Endothelial cell of umbilical vein (primary cell): ENCODE measurements around the gene KCNA2. TPM values are rescaled to one million over a fixed set of nuclear protein-coding genes. Genes with fewer than 3 reads are reported as not detected.

Experiments used
- BruUV-seq: library from RNA; stranded (reverse); fragments of 400-500 nt; replicated peaks from 2 replicates; lab custom pipeline; 2021; lab: Mats Ljungman, UMichigan
- CTCF ChIA-PET: fragments of 300-600, 350-600 bp; sonication (Branson Sonifier 250); formaldehyde crosslinking; loops from one replicate; lab custom pipeline; 2021; ENCODE audit warnings: antibody characterized with exemption, inconsistent platforms; lab: Charles Lee
- POLR2A ChIA-PET: fragments of 300-600, 350-600 bp; sonication (Branson Sonifier 250); formaldehyde crosslinking; loops from one replicate; lab custom pipeline; 2021; ENCODE audit warnings: antibody characterized with exemption, inconsistent platforms; lab: Charles Lee
- DNase-seq: peaks from one replicate; pipeline ENCODE4 v3.0.0-alpha.2; 2011; ENCODE audit warnings: low read depth, low spot score
- FAIRE-seq: peaks from 2 replicates; lab custom pipeline; 2011; peaks lifted over from hg19 to GRCh38; lab: Jason Lieb, UNC
- H2AFZ ChIP-seq: 2 replicates; pipeline ENCODE4 v1.6.0; 2012; ENCODE audit warnings: low read depth, low read length, control low read depth, inconsistent platforms
- H3K27ac ChIP-seq: 2 replicates; pipeline ENCODE4 v1.5.1; 2011; ENCODE audit warnings: low read depth, mild to moderate bottlenecking, control low read depth, low read length, moderate library complexity; ENCODE audit not compliant: insufficient read depth
- H3K27me3 ChIP-seq, 2 experiments: 2 replicates each; pipeline versions ENCODE4 v1.6.0 to v1.6.1; 2011; ENCODE audit warnings: low read length in 2 of 2, mixed read lengths in 1 of 2; ENCODE audit not compliant: control insufficient read depth in 2 of 2, insufficient read depth in 2 of 2
- H3K36me3 ChIP-seq, 2 experiments: 2 replicates in 1 of 2; 3 replicates in 1 of 2; pipeline ENCODE4 v1.5.1; 2011; ENCODE audit warnings: low read length in 2 of 2, mild to moderate bottlenecking in 1 of 2, moderate library complexity in 1 of 2; ENCODE audit not compliant: control insufficient read depth in 2 of 2, insufficient read depth in 2 of 2; ENCODE audit errors: extremely low read depth in 1 of 2
- H3K4me1 ChIP-seq: 3 replicates; pipeline ENCODE4 v1.5.1; 2011; ENCODE audit warnings: mild to moderate bottlenecking, low read length; ENCODE audit not compliant: control insufficient read depth, insufficient read depth; ENCODE audit errors: extremely low read depth
- H3K4me2 ChIP-seq: 2 replicates; pipeline ENCODE4 v1.6.1; 2011; ENCODE audit warnings: low read length, control low read depth, mixed read lengths; ENCODE audit not compliant: insufficient read depth
- H3K4me3 ChIP-seq, 3 experiments: fragments of 200-600 bp in 1 of 3; sonication (generic), shearing (Covaris generic) in 1 of 3; replicated peaks in 1 of 3; 2 replicates each; pipeline ENCODE4 v1.5.1; 2011 to 2016; ENCODE audit warnings: control low read depth in 3 of 3, low read length in 3 of 3, mild to moderate bottlenecking in 2 of 3, inconsistent platforms in 1 of 3, low read depth in 1 of 3, moderate library complexity in 1 of 3; ENCODE audit not compliant: insufficient read depth in 1 of 3
- H3K79me2 ChIP-seq: 2 replicates; pipeline ENCODE4 v1.6.0; 2012; ENCODE audit warnings: low read length, inconsistent platforms; ENCODE audit not compliant: control insufficient read depth, insufficient read depth
- H3K9ac ChIP-seq: replicated peaks from 2 replicates; pipeline ENCODE3; 2011; ENCODE audit warnings: low read length, control low read depth; ENCODE audit not compliant: insufficient read depth; ENCODE audit errors: extremely low read depth
- H3K9me1 ChIP-seq: replicated peaks from 3 replicates; pipeline ENCODE4 v1.6.0; 2011; ENCODE audit warnings: mild to moderate bottlenecking, low read length; ENCODE audit not compliant: control insufficient read depth, insufficient read depth; ENCODE audit errors: extremely low read depth
- H3K9me3 ChIP-seq: replicated peaks from 2 replicates; pipeline ENCODE4 v1.5.1; 2012; ENCODE audit warnings: low read length, inconsistent platforms; ENCODE audit not compliant: control insufficient read depth, insufficient read depth
- H4K20me1 ChIP-seq: replicated peaks from 2 replicates; pipeline ENCODE3; 2011; ENCODE audit warnings: mild to moderate bottlenecking, low read length; ENCODE audit not compliant: control insufficient read depth, insufficient read depth; ENCODE audit errors: extremely low read depth
- EZH2 ChIP-seq: IDR thresholded peaks from 2 replicates; pipeline ENCODE4 v1.6.1; 2012; ENCODE audit warnings: borderline replicate concordance, low read depth, mild to moderate bottlenecking, moderate library complexity, low read length, inconsistent platforms; ENCODE audit not compliant: severe bottlenecking
- FOS ChIP-seq: IDR thresholded peaks from 2 replicates; pipeline ENCODE4 v1.6.1; 2011; ENCODE audit warnings: mild to moderate bottlenecking, low read length, moderate library complexity, borderline replicate concordance; ENCODE audit not compliant: insufficient read depth
- GATA2 ChIP-seq: IDR thresholded peaks from 2 replicates; pipeline ENCODE4 v1.7.0; 2011; ENCODE audit warnings: low read depth, mild to moderate bottlenecking, moderate library complexity, mixed read lengths, low read length; ENCODE audit not compliant: insufficient read length, insufficient read depth
- JUN ChIP-seq: IDR thresholded peaks from 2 replicates; pipeline ENCODE4 v1.6.1; 2011; ENCODE audit warnings: borderline replicate concordance, low read depth; ENCODE audit not compliant: insufficient read length, insufficient read depth
- MYC ChIP-seq: IDR thresholded peaks from one replicate; pipeline ENCODE4 v1.6.1; 2011; ENCODE audit warnings: mild to moderate bottlenecking, low read depth, low read length
- POLR2A ChIP-seq: IDR thresholded peaks from 2 replicates; pipeline ENCODE4 v1.6.1; 2012; ENCODE audit warnings: low read depth, mild to moderate bottlenecking, control low read depth, low read length
- POLR2AphosphoS5 ChIP-seq: IDR thresholded peaks from 2 replicates; pipeline ENCODE4 v1.6.1; 2012; ENCODE audit warnings: low read depth, mild to moderate bottlenecking, control low read depth, low read length, moderate library complexity; ENCODE audit not compliant: insufficient read depth
- dilution Hi-C: fragments of 300-500 bp; cut with MboI; formaldehyde crosslinking; loops from one replicate; pipeline ENCODE4 v1.15.0; 2019; ENCODE audit warnings: low sequenced_read_pairs; ENCODE audit not compliant: extremely low pct_ligation_motif_present
- intact Hi-C: fragments of 100-400 bp; cut with micrococcal nuclease; formaldehyde crosslinking; loops from one replicate; pipeline ENCODE4 v1.10.0; 2022
- polyA plus RNA-seq, 4 experiments: library from polyadenylated mRNA; depleted of rRNA in 3 of 4; stranded (reverse) in 3 of 4; unstranded in 1 of 4; fragments of >200 nt; gene quantifications; 2 replicates each; pipeline versions ENCODE4 v1.2.1 to v1.2.3, GENCODE V29; 2011 to 2012; ENCODE audit warnings: missing spikeins in 1 of 4
- total RNA-seq: library from RNA; stranded (reverse); gene quantifications from 2 replicates; pipeline ENCODE4 v1.2.3, GENCODE V29; 2021
- TF ChIP-seq, protein P1 (sequence below): IDR thresholded peaks from 2 replicates; pipeline ENCODE4 v1.6.1; 2011; ENCODE audit not compliant: insufficient read depth, insufficient read length
- TF ChIP-seq, protein P2 (sequence below), 2 donors: IDR thresholded peaks; 1 replicate in 1 of 2; 2 replicates in 1 of 2; pipeline ENCODE4 v1.5.1; 2011; ENCODE audit warnings: low read length in 2 of 2, mild to moderate bottlenecking in 2 of 2, moderate library complexity in 2 of 2, control low read depth in 1 of 2, inconsistent platforms in 1 of 2, low read depth in 1 of 2; ENCODE audit not compliant: insufficient read depth in 1 of 2; ENCODE audit errors: extremely low read depth in 1 of 2

The KCNA2 gene
- total and polyA plus RNA-seq, 2 donors (not counting 3 experiments of a cell fraction or from before 2014, with no cell fraction given), result not detected

DNA sequence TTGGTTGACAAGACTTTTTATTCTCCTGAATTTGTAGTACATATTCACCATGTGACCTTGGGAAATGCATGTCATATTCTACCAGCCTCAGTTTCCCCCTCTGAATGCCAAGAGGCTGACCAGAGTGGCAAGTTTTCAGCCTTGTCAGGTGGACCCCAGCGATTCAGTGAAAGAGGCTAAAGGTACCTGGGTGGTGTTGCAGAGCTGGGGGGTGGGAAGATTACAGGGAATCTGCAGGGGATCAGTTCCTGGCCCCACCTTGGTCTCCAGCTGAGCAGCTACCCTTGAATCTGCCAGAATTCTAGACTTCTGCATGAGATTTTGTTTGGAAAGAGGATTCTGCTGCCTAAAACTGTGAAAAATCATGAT, 27.9 kb upstream of the KCNA2 start:
- CTCF ChIA-PET, result interaction anchor here (2.0 to 2.6 kb wide), 2 partner anchors 131 to 149 kb away, joined by 8 to 9 read pairs; no protein-coding TSS in a partner anchor
- DNase-seq, result no peak
- dilution Hi-C loops (no loop called here), intact Hi-C loops (no loop called here)
- Histone ChIP-seq H3K4me1 (no peaks in the 10 kb centered on the region), H3K27me3 (peaks cover 0 to 2% of the 10 kb centered on the region in 2 experiments), H3K9ac (no peak overlapping the region), H3K36me3 (no peaks in the 10 kb centered on the region), H3K4me2 (no peak overlapping the region), H3K4me3 (no peak overlapping the region), H3K9me1 (no peaks in the 10 kb centered on the region), H4K20me1 (no peaks in the 10 kb centered on the region), H3K27ac (no peak overlapping the region), H3K79me2 (no peaks in the 10 kb centered on the region), H2AFZ (no peak overlapping the region), H3K9me3 (no peaks in the 10 kb centered on the region)
- no TSS peak for BruUV-seq
- POLR2A ChIA-PET, result no interaction called here
- TF ChIP-seq POLR2A (no peak), POLR2AphosphoS5 (no peak), GATA2 (no peak), FOS (no peak), MYC (no peak), EZH2 (no peak), JUN (no peak)
- TF ChIP-seq, protein P1, sequence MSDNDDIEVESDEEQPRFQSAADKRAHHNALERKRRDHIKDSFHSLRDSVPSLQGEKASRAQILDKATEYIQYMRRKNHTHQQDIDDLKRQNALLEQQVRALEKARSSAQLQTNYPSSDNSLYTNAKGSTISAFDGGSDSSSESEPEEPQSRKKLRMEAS, result no peak
- TF ChIP-seq, protein P2, sequence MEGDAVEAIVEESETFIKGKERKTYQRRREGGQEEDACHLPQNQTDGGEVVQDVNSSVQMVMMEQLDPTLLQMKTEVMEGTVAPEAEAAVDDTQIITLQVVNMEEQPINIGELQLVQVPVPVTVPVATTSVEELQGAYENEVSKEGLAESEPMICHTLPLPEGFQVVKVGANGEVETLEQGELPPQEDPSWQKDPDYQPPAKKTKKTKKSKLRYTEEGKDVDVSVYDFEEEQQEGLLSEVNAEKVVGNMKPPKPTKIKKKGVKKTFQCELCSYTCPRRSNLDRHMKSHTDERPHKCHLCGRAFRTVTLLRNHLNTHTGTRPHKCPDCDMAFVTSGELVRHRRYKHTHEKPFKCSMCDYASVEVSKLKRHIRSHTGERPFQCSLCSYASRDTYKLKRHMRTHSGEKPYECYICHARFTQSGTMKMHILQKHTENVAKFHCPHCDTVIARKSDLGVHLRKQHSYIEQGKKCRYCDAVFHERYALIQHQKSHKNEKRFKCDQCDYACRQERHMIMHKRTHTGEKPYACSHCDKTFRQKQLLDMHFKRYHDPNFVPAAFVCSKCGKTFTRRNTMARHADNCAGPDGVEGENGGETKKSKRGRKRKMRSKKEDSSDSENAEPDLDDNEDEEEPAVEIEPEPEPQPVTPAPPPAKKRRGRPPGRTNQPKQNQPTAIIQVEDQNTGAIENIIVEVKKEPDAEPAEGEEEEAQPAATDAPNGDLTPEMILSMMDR (IDR thresholded peaks at IDR 0.05; ENCODE audit: extremely low read depth in 1 of 2, insufficient read depth in 1 of 2, low read depth in 1 of 2, low read length in 2 of 2), result no peak
- no peak for FAIRE-seq
